ENCODE data around the gene RASGEF1C.
A peak's percentile ranks its signal among the peaks of the same experiment; 100 is the strongest.
"Not testable (repeated sequence)": the region's sequence is repeated elsewhere in the genome, so short reads cannot be mapped to it uniquely, and the experiment has no call there.

The RASGEF1C gene

GRCh38 chr5:180098991-180099732 is 109.8 kb downstream of the RASGEF1C start:
- DNase-seq, result no peak

GRCh38 chr5:180098526-180098925 is 110.5 kb downstream of the RASGEF1C start:
- DNase-seq, result no peak

GRCh38 chr5:180097926-180098325 is 111.1 kb downstream of the RASGEF1C start:
- no peak for DNase-seq

- DNase-seq, result no peak
Observed at GRCh38 chr5:180097163-180097894, 111.7 kb downstream of the RASGEF1C start.

GRCh38 chr5:180096616-180097015 is 112.4 kb downstream of the RASGEF1C start:
- DNase-seq, result no peak

- no peak for DNase-seq
Observed at GRCh38 chr5:180095545-180095944, 113.5 kb downstream of the RASGEF1C start.

- no peak for DNase-seq
Observed at GRCh38 chr5:180093651-180094382, 115.2 kb downstream of the RASGEF1C start.

GRCh38 chr5:180093241-180093640 is 115.8 kb downstream of the RASGEF1C start:
- no peak for DNase-seq

GRCh38 chr5:180090769-180091546 is 118.1 kb downstream of the RASGEF1C start:
- no peak for DNase-seq

GRCh38 chr5:180090098-180090768 is 118.8 kb downstream of the RASGEF1C start:
- peak; percentile 86 for DNase-seq

GRCh38 chr5:180089628-180090027 is 119.4 kb downstream of the RASGEF1C start:
- not testable (repeated sequence) for DNase-seq

GRCh38 chr5:180088561-180088960 is 120.5 kb downstream of the RASGEF1C start:
- DNase-seq, result no peak

- DNase-seq, result no peak
Observed at GRCh38 chr5:180086816-180087399, 122.1 kb downstream of the RASGEF1C start.

GRCh38 chr5:180085837-180086236 is 123.2 kb downstream of the RASGEF1C start:
- DNase-seq, result no peak

- no peak for DNase-seq
Observed at GRCh38 chr5:180084638-180085561, 124.1 kb downstream of the RASGEF1C start.

GRCh38 chr5:180083529-180084060 is 125.4 kb downstream of the RASGEF1C start:
- DNase-seq, result no peak

- DNase-seq, result no peak
Observed at GRCh38 chr5:180082633-180083420, 126.2 kb downstream of the RASGEF1C start.

GRCh38 chr5:180081481-180081880 is 127.5 kb downstream of the RASGEF1C start:
- no peak for DNase-seq

- DNase-seq, result peak; percentile 53
Observed at GRCh38 chr5:180080486-180081280, 128.3 kb downstream of the RASGEF1C start.

All from activated CD8-positive, alpha-beta memory T cell treated with anti-CD3 and anti-CD28 coated beads, Interleukin-2, amount 50 U/mL, for 4 hours (primary cell).